ENCODE results near the gene TMEM108.

The TMEM108 gene

GRCh38 chr3:133152681-133153220 is 114.6 kb downstream of the TMEM108 start:
- no peaks in the 10 kb centered on the region for H3K36me3 ChIP-seq (ENCODE audit: control insufficient read depth, low read length)
- H3K27me3 ChIP-seq (ENCODE audit: control insufficient read depth, low read length) = no peaks in the 10 kb centered on the region
- H3K27ac ChIP-seq (ENCODE audit: low read depth, low read length) = no peak overlapping the region
- TF ChIP-seq CTCF (IDR thresholded peaks at IDR 0.05; ENCODE audit: low read depth, low read length, poor library complexity, severe bottlenecking) = no peak
- TF ChIP-seq EZH2phosphoT487 (IDR thresholded peaks at IDR 0.05; ENCODE audit: borderline replicate concordance, low read length) = no peak
- H3K4me1 ChIP-seq (ENCODE audit: control insufficient read depth, low read length) = peaks cover 3% of the 10 kb centered on the region; the same call in 1 of the 2 replicates
- no peaks in the 10 kb centered on the region for H4K20me1 ChIP-seq (ENCODE audit: control insufficient read depth, insufficient read depth, low read depth, low read length)
- H3K4me2 ChIP-seq (ENCODE audit: low read length) = no peak overlapping the region
- no peak overlapping the region for H3K4me3 ChIP-seq (ENCODE audit: low read length)
- H3K9me2 ChIP-seq (replicated peaks; ENCODE audit: control insufficient read depth, low read length) = no peaks in the 10 kb centered on the region
- H3F3A ChIP-seq (ENCODE audit: control insufficient read depth, insufficient read depth) = no peaks in the 10 kb centered on the region
- H3K79me2 ChIP-seq (ENCODE audit: control insufficient read depth, low read length) = no peaks in the 10 kb centered on the region
- no peaks in the 10 kb centered on the region for H3K9me3 ChIP-seq (ENCODE audit: control insufficient read depth, insufficient read depth, low read length)

- H3K79me2 ChIP-seq (ENCODE audit: control insufficient read depth, low read length) = no peaks in the 10 kb centered on the region
- H3K36me3 ChIP-seq (ENCODE audit: control insufficient read depth, low read length) = no peaks in the 10 kb centered on the region
- H4K20me1 ChIP-seq (ENCODE audit: control insufficient read depth, insufficient read depth, low read depth, low read length) = no peaks in the 10 kb centered on the region
- H3K4me3 ChIP-seq (ENCODE audit: low read length) = no peak overlapping the region
- no peaks in the 10 kb centered on the region for H3F3A ChIP-seq (ENCODE audit: control insufficient read depth, insufficient read depth)
- TF ChIP-seq EZH2phosphoT487 (IDR thresholded peaks at IDR 0.05; ENCODE audit: borderline replicate concordance, low read length) = no peak
- TF ChIP-seq CTCF (IDR thresholded peaks at IDR 0.05; ENCODE audit: low read depth, low read length, poor library complexity, severe bottlenecking) = no peak
- H3K27me3 ChIP-seq (ENCODE audit: control insufficient read depth, low read length) = no peaks in the 10 kb centered on the region
- H3K27ac ChIP-seq (ENCODE audit: low read depth, low read length) = no peak overlapping the region
- no peak overlapping the region for H3K4me2 ChIP-seq (ENCODE audit: low read length)
- peaks cover 3% of the 10 kb centered on the region; the same call in 1 of the 2 replicates for H3K4me1 ChIP-seq (ENCODE audit: control insufficient read depth, low read length)
- H3K9me2 ChIP-seq (replicated peaks; ENCODE audit: control insufficient read depth, low read length) = no peaks in the 10 kb centered on the region
- H3K9me3 ChIP-seq (ENCODE audit: control insufficient read depth, insufficient read depth, low read length) = no peaks in the 10 kb centered on the region
Observed at GRCh38 chr3:133153382-133153781, 115.2 kb downstream of the TMEM108 start.

- no peaks in the 10 kb centered on the region for H3F3A ChIP-seq (ENCODE audit: control insufficient read depth, insufficient read depth)
- no peaks in the 10 kb centered on the region for H3K79me2 ChIP-seq (ENCODE audit: control insufficient read depth, low read length)
- no peaks in the 10 kb centered on the region for H3K9me3 ChIP-seq (ENCODE audit: control insufficient read depth, insufficient read depth, low read length)
- H3K27me3 ChIP-seq (ENCODE audit: control insufficient read depth, low read length) = no peaks in the 10 kb centered on the region
- no peak overlapping the region for H3K4me2 ChIP-seq (ENCODE audit: low read length)
- H3K36me3 ChIP-seq (ENCODE audit: control insufficient read depth, low read length) = no peaks in the 10 kb centered on the region
- no peaks in the 10 kb centered on the region for H4K20me1 ChIP-seq (ENCODE audit: control insufficient read depth, insufficient read depth, low read depth, low read length)
- no peak overlapping the region for H3K27ac ChIP-seq (ENCODE audit: low read depth, low read length)
- H3K4me1 ChIP-seq (ENCODE audit: control insufficient read depth, low read length) = peaks cover 3% of the 10 kb centered on the region; the same call in 1 of the 2 replicates
- H3K9me2 ChIP-seq (replicated peaks; ENCODE audit: control insufficient read depth, low read length) = no peaks in the 10 kb centered on the region
- TF ChIP-seq EZH2phosphoT487 (IDR thresholded peaks at IDR 0.05; ENCODE audit: borderline replicate concordance, low read length) = no peak
- no peak for TF ChIP-seq CTCF (IDR thresholded peaks at IDR 0.05; ENCODE audit: low read depth, low read length, poor library complexity, severe bottlenecking)
- H3K4me3 ChIP-seq (ENCODE audit: low read length) = no peak overlapping the region
Observed at GRCh38 chr3:133157716-133158115, 119.5 kb downstream of the TMEM108 start.
